Neuron (in vitro differentiated cells): ENCODE measurements around the gene FBN2.
"Not testable (repeated sequence)": the region's sequence is repeated elsewhere in the genome, so short reads cannot be mapped to it uniquely, and the experiment has no call there.

Experiments
- H2AFZ ChIP-seq: one replicate; pipeline ENCODE4 v1.6.1; 2013; ENCODE audit warnings: low read depth, mild to moderate bottlenecking, inconsistent platforms, low read length, moderate library complexity
- H3K27me3 ChIP-seq: one replicate; pipeline ENCODE4 v1.6.1; 2013; ENCODE audit warnings: low read length; ENCODE audit not compliant: insufficient read depth
- H3K36me3 ChIP-seq: one replicate; pipeline ENCODE4 v1.6.1; 2013; ENCODE audit warnings: low read length; ENCODE audit not compliant: insufficient read depth
- H3K4me1 ChIP-seq: one replicate; pipeline ENCODE4 v1.6.1; 2013; ENCODE audit warnings: low read length; ENCODE audit not compliant: insufficient read depth
- H3K4me3 ChIP-seq: 2 replicates; pipeline ENCODE4 v1.5.1; 2013; ENCODE audit warnings: mild to moderate bottlenecking, low read length, moderate library complexity
- H3K9me3 ChIP-seq: one replicate; pipeline ENCODE4 v1.6.1; 2013; ENCODE audit warnings: low read length

FBN2 gene

DNA sequence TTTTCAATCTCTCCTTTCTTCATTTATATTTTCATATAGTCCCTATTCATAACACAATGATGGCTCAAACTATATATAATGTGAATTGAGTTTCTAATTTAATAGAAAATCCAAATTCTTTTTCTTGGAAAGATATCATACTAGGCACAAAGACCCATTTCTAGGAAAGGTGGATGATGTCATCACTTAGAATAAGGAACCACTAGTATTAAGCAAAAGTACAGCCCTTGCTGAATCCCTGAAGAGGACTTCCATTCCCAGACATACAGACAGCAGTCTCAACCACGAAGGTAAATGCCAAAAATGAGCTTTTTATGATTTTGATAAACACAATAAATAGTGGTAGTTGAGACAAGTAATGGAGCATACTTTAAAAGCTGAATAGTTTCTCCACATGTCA, 210.0 kb downstream of the FBN2 start:
- H3K4me3 ChIP-seq: no peak overlapping the region
- H3K27me3 ChIP-seq: no peaks in the 10 kb centered on the region
- no peak overlapping the region for H2AFZ ChIP-seq
- H3K4me1 ChIP-seq: no peaks in the 10 kb centered on the region
- peaks cover 36% of the 10 kb centered on the region for H3K36me3 ChIP-seq
- H3K9me3 ChIP-seq: peaks cover 3% of the 10 kb centered on the region

GRCh38 chr5:128321418-128321817, 216.6 kb downstream of the FBN2 start:
- not testable (repeated sequence) for H3K4me3 ChIP-seq, H3K9me3 ChIP-seq, H3K27me3 ChIP-seq, H2AFZ ChIP-seq, H3K4me1 ChIP-seq, H3K36me3 ChIP-seq

GRCh38 chr5:128318691-128319090, 219.4 kb downstream of the FBN2 start:
- no peaks in the 10 kb centered on the region for H3K27me3 ChIP-seq
- no peaks in the 10 kb centered on the region for H3K36me3 ChIP-seq
- no peak overlapping the region for H2AFZ ChIP-seq
- no peak overlapping the region for H3K4me3 ChIP-seq
- H3K9me3 ChIP-seq: no peaks in the 10 kb centered on the region
- no peaks in the 10 kb centered on the region for H3K4me1 ChIP-seq

- Histone ChIP-seq H3K36me3 (no peaks in the 10 kb centered on the region), H3K9me3 (no peaks in the 10 kb centered on the region), H3K4me3 (no peak overlapping the region), H3K27me3 (no peaks in the 10 kb centered on the region), H3K4me1 (no peaks in the 10 kb centered on the region), H2AFZ (no peak overlapping the region)
Observed at GRCh38 chr5:128317481-128317880, 220.6 kb downstream of the FBN2 start.

DNA sequence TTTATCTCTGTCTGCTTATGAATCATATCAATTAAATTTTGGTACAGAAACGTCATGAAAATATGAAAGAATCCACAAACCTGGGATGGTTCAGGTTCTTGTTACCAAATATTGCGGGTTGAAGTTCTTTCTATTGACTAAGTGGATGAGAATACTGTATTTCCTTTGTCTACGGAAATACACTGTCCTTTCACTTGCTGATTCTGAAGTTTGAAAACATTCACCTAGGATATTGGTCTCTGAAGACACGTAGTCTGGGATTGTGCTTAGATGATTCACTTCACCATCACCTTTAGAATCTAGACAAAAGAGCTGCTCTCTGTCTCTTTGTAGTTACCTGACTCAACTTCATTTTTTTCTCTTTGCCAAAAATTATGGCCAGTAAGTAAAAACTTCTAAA, 222.4 kb downstream of the FBN2 start:
- Histone ChIP-seq H3K27me3 (no peaks in the 10 kb centered on the region), H3K4me1 (no peaks in the 10 kb centered on the region), H2AFZ (no peak overlapping the region), H3K36me3 (peaks cover 3% of the 10 kb centered on the region), H3K4me3 (no peak overlapping the region), H3K9me3 (no peaks in the 10 kb centered on the region)

GRCh38 chr5:128305341-128305740, 232.7 kb downstream of the FBN2 start:
- Histone ChIP-seq H3K27me3 (no peaks in the 10 kb centered on the region), H3K4me3 (no peak overlapping the region), H3K9me3 (no peaks in the 10 kb centered on the region), H3K4me1 (no peaks in the 10 kb centered on the region), H3K36me3 (peaks cover 26% of the 10 kb centered on the region), H2AFZ (no peak overlapping the region)

DNA sequence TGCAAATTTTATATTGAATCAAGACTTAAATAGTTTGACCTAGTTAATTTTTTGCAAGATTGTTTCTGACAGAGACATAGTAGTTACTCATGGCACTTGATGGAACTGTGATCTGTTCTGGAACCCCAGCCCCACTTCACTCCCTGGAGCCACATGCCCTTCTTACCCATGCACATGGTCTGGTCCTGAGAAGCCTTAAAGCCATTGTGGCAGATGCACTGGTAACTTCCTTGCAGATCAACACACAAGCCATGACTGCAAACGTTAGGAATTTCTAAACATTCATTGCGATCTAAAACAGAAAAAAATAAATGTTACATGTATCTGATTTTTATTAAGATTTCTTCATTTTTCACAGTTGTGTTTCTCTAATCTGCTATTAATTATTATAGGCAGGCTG, 233.3 kb downstream of the FBN2 start:
- Histone ChIP-seq H3K4me3 (no peak overlapping the region), H3K27me3 (no peaks in the 10 kb centered on the region), H3K36me3 (peaks cover 31% of the 10 kb centered on the region), H3K4me1 (no peaks in the 10 kb centered on the region), H2AFZ (no peak overlapping the region), H3K9me3 (no peaks in the 10 kb centered on the region)

DNA sequence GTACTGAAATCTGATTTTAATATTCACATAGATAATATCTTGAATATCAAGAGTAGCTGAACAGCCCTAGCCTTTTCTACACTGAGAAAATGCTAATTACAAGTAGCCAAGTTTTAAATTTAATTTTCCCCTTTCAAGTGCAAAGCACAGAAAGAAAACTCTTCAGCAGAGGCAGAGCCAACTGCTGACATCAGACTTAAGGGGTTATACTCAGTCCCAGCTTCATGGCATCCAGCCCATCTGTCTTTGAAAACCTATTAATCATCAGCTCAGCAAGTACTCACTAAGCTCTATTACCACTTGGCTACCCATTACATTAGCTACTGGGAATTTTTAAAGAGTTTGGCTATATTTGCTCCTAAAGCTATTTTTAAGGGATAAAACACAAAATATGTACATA, 234.0 kb downstream of the FBN2 start:
- H3K36me3 ChIP-seq: peaks cover 30% of the 10 kb centered on the region

DNA sequence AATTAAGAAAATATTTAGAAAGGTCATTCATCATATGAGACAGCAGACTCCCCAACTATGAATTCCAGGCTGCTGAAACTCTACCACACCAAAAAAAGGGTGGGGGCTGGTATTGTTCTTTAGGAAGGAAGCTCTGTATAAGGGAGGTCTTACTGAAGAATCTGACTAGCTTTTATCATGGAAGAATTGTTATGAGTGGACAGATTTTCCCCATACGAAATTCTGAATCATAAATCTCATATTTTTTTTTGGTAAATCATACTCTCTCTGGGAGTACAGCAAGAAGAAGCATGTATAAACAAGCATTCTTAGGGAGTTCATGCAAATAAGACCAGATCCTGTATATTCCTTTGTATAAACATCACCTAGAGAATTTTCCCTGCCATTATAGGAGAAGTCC, 234.5 kb downstream of the FBN2 start:
- H3K4me3 ChIP-seq: no peak overlapping the region
- peaks cover 25% of the 10 kb centered on the region for H3K36me3 ChIP-seq
- H3K9me3 ChIP-seq: no peaks in the 10 kb centered on the region
- no peaks in the 10 kb centered on the region for H3K4me1 ChIP-seq
- H3K27me3 ChIP-seq: no peaks in the 10 kb centered on the region
- H2AFZ ChIP-seq: no peak overlapping the region

More for the DNA sequence above, 234.0 kb downstream of the FBN2 start:
- H3K4me1 ChIP-seq: no peaks in the 10 kb centered on the region
- no peak overlapping the region for H2AFZ ChIP-seq
- H3K4me3 ChIP-seq: no peak overlapping the region
- H3K27me3 ChIP-seq: no peaks in the 10 kb centered on the region
- H3K9me3 ChIP-seq: no peaks in the 10 kb centered on the region

DNA sequence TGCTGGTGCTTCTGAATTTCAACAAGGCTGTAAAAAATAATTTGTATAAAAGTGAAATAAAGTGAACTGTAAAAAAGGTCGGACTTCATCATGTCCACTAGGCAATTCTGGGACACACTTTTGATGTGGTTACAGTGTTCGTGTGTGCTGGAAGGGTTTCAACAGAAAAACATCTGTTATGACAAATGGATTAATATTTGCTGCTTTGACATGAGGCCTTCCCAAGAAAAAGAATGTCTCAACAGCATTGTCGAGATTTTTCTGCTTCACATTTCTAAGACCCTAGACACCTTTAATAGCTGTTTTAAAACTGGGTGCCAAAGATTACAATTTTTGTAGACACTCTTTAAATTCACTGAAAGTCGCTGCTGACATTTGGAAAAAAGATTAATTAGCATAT, 237.9 kb downstream of the FBN2 start:
- Histone ChIP-seq H3K9me3 (no peaks in the 10 kb centered on the region), H2AFZ (no peak overlapping the region), H3K27me3 (no peaks in the 10 kb centered on the region), H3K4me1 (no peaks in the 10 kb centered on the region), H3K36me3 (peaks cover 25% of the 10 kb centered on the region), H3K4me3 (no peak overlapping the region)

DNA sequence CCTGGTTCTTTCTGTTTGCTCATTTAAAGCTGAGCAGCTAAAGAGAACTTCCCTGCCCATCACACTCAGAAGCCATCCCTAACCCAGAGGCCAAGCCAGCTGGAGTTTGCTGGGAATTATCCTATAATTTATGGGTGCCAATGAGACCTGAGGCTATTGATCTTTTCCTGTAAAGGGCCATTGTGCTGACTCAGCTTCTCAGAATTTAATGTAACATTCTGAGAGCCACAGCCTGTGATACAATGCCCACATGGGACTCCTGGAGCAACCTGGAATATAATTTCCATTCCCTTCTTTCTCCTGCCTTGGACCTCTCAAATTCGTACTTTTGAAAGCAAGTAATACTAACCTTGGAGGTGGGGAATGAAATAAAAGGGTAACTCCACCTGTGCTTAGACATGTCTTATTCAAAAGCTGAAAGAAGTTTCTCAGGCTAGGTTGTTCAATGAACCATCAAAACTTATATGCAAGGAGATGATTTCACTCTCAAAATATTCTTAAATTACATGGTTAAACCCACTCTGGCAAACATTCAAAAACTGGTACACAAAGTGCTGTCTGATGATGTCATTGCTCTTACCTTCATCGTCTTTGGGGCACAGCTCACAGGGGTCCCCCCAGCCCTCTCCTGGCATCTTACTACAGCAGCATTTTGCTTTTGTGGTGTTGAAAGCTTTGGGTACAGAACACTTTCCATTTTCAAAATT, 247.7 kb downstream of the FBN2 start:
- peaks cover 25% of the 10 kb centered on the region for H3K36me3 ChIP-seq

DNA sequence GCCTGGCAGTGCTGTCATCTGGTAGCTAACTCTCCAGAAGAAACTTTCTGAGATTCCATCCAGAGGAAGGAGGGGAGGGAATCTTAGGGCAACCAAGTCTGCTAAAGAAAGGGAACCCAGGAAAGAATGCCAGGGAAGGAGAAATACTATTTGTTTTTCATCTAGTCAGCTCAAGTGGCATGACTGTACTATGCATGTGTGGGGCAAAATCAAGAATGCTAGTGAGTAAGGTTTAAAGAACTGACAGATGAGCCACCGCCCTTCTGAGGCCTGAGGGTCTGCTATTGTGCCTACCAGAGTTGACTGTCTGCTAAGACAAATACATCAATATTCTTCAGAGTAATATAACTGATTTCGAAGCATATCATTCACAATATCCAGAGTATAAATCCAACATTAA, 250.3 kb downstream of the FBN2 start:
- H3K36me3 ChIP-seq: peaks cover 25% of the 10 kb centered on the region
- H2AFZ ChIP-seq: no peak overlapping the region
- no peaks in the 10 kb centered on the region for H3K4me1 ChIP-seq
- H3K9me3 ChIP-seq: no peaks in the 10 kb centered on the region
- no peaks in the 10 kb centered on the region for H3K27me3 ChIP-seq
- no peak overlapping the region for H3K4me3 ChIP-seq

More for the DNA sequence above, 247.7 kb downstream of the FBN2 start:
- no peak overlapping the region for H2AFZ ChIP-seq
- H3K27me3 ChIP-seq: no peaks in the 10 kb centered on the region
- H3K9me3 ChIP-seq: no peaks in the 10 kb centered on the region
- H3K4me1 ChIP-seq: no peaks in the 10 kb centered on the region
- no peak overlapping the region for H3K4me3 ChIP-seq

DNA sequence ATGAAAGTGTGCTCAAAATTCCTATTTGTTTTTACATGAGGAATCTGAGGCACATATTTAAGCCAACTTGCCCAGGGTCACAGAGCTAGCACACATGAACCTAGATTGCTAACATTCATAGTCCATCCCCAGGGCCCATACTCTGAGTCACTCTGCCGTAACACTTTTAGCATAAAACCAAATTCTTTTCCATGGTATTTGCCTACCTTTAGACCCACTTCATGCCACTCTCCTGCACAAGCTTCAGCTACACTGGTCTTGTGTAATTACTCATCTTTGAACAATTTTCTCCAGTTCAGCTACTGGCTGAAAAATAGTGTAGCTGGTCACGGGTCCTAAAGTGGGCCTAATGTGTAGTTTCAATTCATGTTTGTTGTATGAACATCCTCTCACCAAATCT, 253.8 kb downstream of the FBN2 start:
- Histone ChIP-seq H3K4me1 (no peaks in the 10 kb centered on the region), H2AFZ (no peak overlapping the region), H3K36me3 (peaks cover 17% of the 10 kb centered on the region), H3K27me3 (no peaks in the 10 kb centered on the region), H3K9me3 (no peaks in the 10 kb centered on the region), H3K4me3 (no peak overlapping the region)

- Histone ChIP-seq H3K36me3 (peaks cover 11% of the 10 kb centered on the region), H3K4me3 (no peak overlapping the region), H3K4me1 (no peaks in the 10 kb centered on the region), H3K9me3 (no peaks in the 10 kb centered on the region), H2AFZ (no peak overlapping the region), H3K27me3 (no peaks in the 10 kb centered on the region)
Observed at GRCh38 chr5:128279345-128279744, 258.7 kb downstream of the FBN2 start.
